ENCODE measurements around the gene ONECUT2. TPM values are rescaled to one million over a fixed set of nuclear protein-coding genes. Genes with fewer than 3 reads are reported as not detected.

ONECUT2 gene
- total RNA-seq, 4 donors from 2014 or later, result under 0.01 to 0.06 TPM; not detected in 2

- DNase-seq (ENCODE audit: low spot score) (no peak), ATAC-seq (ENCODE audit: low FRiP score) (peak; percentile 19)
- TF ChIP-seq, protein P1, sequence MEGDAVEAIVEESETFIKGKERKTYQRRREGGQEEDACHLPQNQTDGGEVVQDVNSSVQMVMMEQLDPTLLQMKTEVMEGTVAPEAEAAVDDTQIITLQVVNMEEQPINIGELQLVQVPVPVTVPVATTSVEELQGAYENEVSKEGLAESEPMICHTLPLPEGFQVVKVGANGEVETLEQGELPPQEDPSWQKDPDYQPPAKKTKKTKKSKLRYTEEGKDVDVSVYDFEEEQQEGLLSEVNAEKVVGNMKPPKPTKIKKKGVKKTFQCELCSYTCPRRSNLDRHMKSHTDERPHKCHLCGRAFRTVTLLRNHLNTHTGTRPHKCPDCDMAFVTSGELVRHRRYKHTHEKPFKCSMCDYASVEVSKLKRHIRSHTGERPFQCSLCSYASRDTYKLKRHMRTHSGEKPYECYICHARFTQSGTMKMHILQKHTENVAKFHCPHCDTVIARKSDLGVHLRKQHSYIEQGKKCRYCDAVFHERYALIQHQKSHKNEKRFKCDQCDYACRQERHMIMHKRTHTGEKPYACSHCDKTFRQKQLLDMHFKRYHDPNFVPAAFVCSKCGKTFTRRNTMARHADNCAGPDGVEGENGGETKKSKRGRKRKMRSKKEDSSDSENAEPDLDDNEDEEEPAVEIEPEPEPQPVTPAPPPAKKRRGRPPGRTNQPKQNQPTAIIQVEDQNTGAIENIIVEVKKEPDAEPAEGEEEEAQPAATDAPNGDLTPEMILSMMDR (IDR thresholded peaks at IDR 0.05), result no peak
These were observed 88.2 kb downstream of the ONECUT2 start for GRCh38 chr18:57523171-57523956.

DNA sequence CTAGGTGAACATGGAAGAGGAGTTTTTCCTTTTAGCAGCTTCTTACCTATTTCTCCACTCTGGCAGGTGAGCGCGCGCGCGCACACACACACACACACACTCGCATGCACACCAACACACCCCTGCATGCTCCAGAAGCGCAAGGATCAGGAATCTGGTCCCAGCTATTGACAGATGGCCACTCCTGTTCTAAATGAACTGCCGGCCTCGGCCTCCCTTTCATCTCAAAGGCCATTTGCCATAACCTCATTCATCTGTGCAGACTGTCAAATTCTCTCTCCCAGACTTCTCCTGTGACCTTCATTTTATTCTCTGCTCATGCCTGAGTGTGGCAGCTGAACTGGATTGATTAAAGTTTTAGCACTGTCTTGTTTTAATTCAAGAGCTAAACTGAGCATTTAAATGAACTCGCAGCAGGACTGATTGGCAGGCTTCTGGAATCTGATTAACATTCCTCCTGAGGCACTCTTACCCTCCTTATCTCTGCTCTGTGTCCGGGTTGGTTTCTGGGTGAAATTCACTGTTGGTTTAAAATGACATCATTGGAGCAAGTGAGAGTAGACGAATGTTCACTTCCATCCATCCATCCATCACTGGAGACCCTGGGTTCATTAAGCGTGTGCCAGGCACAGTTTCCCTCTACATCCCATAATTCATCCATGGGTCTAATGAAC is 92.5 kb downstream of the ONECUT2 start:
- TF ChIP-seq, protein P1 (IDR thresholded peaks at IDR 0.05), result no peak
- DNase-seq (ENCODE audit: low spot score) (no peak), ATAC-seq (ENCODE audit: low FRiP score) (no peak)

DNA sequence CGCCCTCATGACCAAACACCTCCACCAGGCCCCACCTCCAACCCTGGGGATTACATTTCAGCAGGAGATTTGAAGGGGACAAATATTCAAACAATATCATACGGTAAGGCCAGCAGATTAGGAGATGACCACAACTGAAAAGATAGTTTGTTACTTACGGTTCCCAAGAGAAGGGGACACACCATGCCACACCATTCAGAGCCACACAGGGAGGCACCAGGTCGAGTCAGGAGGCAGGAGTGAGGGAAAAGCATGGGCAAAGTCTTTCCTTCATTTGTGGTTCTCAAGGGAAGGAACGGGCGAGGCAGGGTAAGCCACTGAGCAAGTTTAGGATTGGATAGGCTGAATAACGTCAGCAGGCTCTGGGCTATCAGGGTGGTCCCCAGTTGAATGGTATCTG is 94.0 kb downstream of the ONECUT2 start:
- DNase-seq (ENCODE audit: low spot score) (no peak), ATAC-seq (ENCODE audit: low FRiP score) (no peak)
- TF ChIP-seq, protein P1 (IDR thresholded peaks at IDR 0.05), result no peak

GRCh38 chr18:57533006-57533867 is 98.1 kb downstream of the ONECUT2 start:
- DNase-seq (ENCODE audit: low spot score), result no peak
- no peak for ATAC-seq (ENCODE audit: low FRiP score)
- TF ChIP-seq, protein P1 (IDR thresholded peaks at IDR 0.05), result no peak

GRCh38 chr18:57533868-57534510 is 98.8 kb downstream of the ONECUT2 start:
- TF ChIP-seq, protein P1 (IDR thresholded peaks at IDR 0.05), result no peak
- no peak for ATAC-seq (ENCODE audit: low FRiP score)
- no peak for DNase-seq (ENCODE audit: low spot score)

GRCh38 chr18:57534511-57534909 is 99.3 kb downstream of the ONECUT2 start:
- no peak for DNase-seq (ENCODE audit: low spot score)
- no peak for ATAC-seq (ENCODE audit: low FRiP score)
- TF ChIP-seq, protein P1 (IDR thresholded peaks at IDR 0.05), result no peak

Data from omental fat pad (tissue), 4 donors.